Activated CD4-positive, CD25-positive, alpha-beta regulatory T cell treated with anti-CD3 and anti-CD28 coated beads, Interleukin-2, amount 50 U/mL, for 72 hours (primary cell): ENCODE data around the gene CTR9.
"Not testable (repeated sequence)": the region's sequence is repeated elsewhere in the genome, so short reads cannot be mapped to it uniquely, and the experiment has no call there.

Experiments
- DNase-seq: peaks from one replicate; pipeline ENCODE4 v3.0.0; 2021

CTR9 gene

GRCh38 chr11:10785146-10785474 lies 34.1 kb downstream of the CTR9 start:
- DNase-seq, result no peak

- DNase-seq, result no peak
Observed at GRCh38 chr11:10786451-10786850, 35.4 kb downstream of the CTR9 start.

GRCh38 chr11:10792385-10793068 lies 41.5 kb downstream of the CTR9 start:
- peak; percentile 87 for DNase-seq

GRCh38 chr11:10793470-10794255 lies 42.6 kb downstream of the CTR9 start:
- DNase-seq, result no peak

GRCh38 chr11:10796191-10796590 lies 45.1 kb downstream of the CTR9 start:
- DNase-seq, result no peak

GRCh38 chr11:10797001-10797400 lies 46.0 kb downstream of the CTR9 start:
- no peak for DNase-seq

- DNase-seq, result no peak
Observed at GRCh38 chr11:10797531-10797930, 46.5 kb downstream of the CTR9 start.

- DNase-seq, result no peak
Observed at GRCh38 chr11:10798330-10798928, 47.4 kb downstream of the CTR9 start.

- no peak for DNase-seq
Observed at GRCh38 chr11:10800292-10800691, 49.2 kb downstream of the CTR9 start.

- DNase-seq, result no peak
Observed at GRCh38 chr11:10803676-10804075, 52.6 kb downstream of the CTR9 start.

GRCh38 chr11:10805741-10806140 lies 54.7 kb downstream of the CTR9 start:
- DNase-seq, result no peak

GRCh38 chr11:10806206-10806605 lies 55.2 kb downstream of the CTR9 start:
- no peak for DNase-seq

GRCh38 chr11:10807493-10808234 lies 56.6 kb downstream of the CTR9 start:
- peak; percentile 55 for DNase-seq

GRCh38 chr11:10808235-10808552 lies 57.1 kb downstream of the CTR9 start:
- DNase-seq, result no peak

- DNase-seq, result peak; percentile 97
Observed at GRCh38 chr11:10808553-10809372, 57.7 kb downstream of the CTR9 start, which contains the start of gene EIF4G2. Gene EIF4G2 (minus strand): TSS chr11:10808926.

GRCh38 chr11:10809373-10810160 lies 58.5 kb downstream of the CTR9 start:
- DNase-seq, result peak; percentile 59

GRCh38 chr11:10813945-10814344 lies 62.9 kb downstream of the CTR9 start:
- DNase-seq, result no peak

- no peak for DNase-seq
Observed at GRCh38 chr11:10818594-10818993, 67.5 kb downstream of the CTR9 start.

GRCh38 chr11:10822491-10822890 lies 71.4 kb downstream of the CTR9 start:
- not testable (repeated sequence) for DNase-seq

- DNase-seq, result no peak
Observed at GRCh38 chr11:10823152-10823579, 72.1 kb downstream of the CTR9 start.

GRCh38 chr11:10824888-10825287 lies 73.8 kb downstream of the CTR9 start:
- DNase-seq, result no peak

GRCh38 chr11:10828402-10828801 lies 77.4 kb downstream of the CTR9 start:
- DNase-seq, result no peak
